T-helper 9 cell (primary cell): ENCODE data around the gene CDKN2B.
A peak's percentile ranks its signal among the peaks of the same experiment; 100 is the strongest.
"Not testable (repeated sequence)": the region's sequence is repeated elsewhere in the genome, so short reads cannot be mapped to it uniquely, and the experiment has no call there.

Source experiments
- DNase-seq: peaks from one replicate; pipeline ENCODE4 v3.0.0-alpha.2; 2020
- total RNA-seq, 2 donors: gene quantifications; one replicate each; lab custom pipeline; 2026; lab: John Stamatoyannopoulos, UW

The CDKN2B gene, protein sequence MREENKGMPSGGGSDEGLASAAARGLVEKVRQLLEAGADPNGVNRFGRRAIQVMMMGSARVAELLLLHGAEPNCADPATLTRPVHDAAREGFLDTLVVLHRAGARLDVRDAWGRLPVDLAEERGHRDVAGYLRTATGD
- total RNA-seq: 1.4 to 5.3 reads per million in 2 donors

DNA sequence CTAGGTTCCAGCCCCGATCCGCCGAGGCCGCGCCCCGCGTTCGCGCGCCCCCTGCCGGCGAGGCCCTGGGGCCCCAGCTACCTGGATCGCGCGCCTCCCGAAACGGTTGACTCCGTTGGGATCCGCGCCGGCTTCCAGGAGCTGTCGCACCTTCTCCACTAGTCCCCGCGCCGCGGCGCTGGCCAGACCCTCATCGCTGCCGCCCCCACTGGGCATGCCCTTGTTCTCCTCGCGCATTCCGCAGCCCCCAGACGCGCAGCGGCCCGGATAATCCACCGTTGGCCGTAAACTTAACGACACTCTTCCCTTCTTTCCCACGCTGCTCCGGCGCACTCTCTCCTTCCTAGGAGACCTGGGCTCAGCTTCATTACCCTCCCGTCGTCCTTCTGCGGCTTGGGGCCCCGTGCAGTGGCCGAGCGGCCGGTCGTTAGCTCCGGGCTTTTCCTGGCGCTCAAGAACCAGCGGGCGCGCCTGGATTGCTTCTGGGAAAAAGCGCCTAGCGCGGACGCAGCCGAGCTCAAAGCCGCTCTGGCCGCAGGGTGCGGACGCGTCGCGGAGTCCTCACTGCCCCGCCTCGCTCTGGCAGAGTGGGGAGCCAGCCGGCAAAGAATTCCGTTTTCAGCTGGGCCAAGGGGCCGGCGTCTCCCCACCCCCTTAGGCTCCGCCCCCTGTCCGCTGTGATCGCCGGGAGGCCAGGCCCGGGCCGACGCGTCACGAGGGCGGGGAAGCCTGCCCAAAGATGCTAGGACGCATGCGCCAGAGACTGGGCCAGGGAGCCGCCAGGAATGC lies at the start of gene CDKN2B:
Gene CDKN2B, minus strand, starts transcription at position 589 of the 789 bp plus-strand sequence. Its CDS starts 352 bp downstream, at position 237.
- DNase-seq: peak; percentile 63

DNA sequence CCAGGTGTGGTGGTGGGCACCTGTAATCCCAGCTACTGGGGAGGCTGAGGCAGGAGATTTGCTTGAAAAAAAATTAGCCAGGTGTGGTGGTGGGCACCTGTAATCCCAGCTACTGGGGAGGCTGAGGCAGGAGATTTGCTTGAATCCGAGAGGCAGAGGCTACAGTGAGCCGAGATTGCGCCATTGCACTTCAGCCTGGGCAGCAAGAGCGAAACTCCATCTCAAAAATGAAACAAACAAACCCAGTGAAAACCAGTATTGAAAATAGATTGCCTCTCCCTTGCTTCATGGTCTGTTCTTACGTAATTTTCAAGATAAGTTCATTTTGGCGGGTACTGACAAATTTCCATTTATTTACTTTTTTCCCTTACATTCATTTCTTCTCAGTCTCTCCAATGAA lies 48.9 kb upstream of the CDKN2B start:
- DNase-seq: not testable (repeated sequence)

DNA sequence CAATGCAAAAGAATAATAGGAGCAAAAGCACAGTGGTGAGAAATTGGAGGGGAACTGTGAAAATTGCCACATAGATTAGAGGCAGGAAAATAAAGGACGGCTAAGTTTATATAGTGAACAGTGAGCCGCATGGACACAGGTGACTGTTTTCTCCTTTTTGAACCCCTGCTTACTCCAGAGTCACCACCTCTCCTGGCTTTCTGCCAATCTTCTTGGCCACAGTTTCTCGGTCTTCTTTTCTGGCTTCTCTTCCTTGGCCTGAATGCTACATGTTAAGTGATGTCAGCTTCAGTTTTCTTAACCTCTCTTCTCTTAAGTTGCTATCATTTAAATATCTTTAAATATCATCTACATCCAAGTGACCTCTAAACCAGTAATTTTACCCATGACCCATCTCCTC lies 47.3 kb upstream of the CDKN2B start:
- no peak for DNase-seq

DNA sequence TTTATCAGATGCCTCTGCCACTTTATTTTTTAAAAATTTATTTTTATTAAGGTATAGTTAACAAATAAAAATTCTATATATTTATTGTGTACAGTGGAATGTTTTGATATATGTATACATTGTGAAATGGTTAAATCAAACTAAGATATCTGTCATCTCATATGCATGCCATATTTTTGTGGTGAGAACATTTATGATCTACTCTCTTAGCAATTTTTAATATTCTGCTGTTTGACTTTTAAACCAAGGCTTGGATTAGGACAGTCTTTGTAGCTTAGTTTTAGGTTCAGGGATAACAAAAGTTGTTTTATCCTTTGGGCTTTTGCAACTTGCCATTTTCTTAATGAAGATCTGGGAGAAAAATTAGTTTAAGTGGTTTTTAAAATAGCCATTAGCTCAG lies 46.0 kb upstream of the CDKN2B start:
- DNase-seq: no peak

DNA sequence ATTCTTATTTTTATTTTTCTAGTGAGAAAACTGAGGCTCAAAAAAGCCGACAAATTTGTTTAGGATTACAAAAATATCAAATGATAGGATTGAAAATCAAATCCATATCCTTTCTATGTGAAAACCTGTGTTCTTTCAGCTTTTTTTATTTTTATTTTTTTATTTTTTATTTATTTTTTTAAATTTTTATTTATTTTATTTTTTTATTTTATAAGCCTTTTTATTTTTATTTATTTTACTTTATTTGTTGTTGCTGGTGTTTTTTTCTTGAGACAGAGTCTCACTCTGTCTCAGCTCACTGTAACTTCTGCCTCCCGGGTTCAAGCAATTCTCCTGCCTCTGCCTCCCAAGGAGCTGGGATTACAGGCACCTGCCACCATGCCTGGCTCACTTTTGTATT lies 45.4 kb upstream of the CDKN2B start:
- no peak for DNase-seq

DNA sequence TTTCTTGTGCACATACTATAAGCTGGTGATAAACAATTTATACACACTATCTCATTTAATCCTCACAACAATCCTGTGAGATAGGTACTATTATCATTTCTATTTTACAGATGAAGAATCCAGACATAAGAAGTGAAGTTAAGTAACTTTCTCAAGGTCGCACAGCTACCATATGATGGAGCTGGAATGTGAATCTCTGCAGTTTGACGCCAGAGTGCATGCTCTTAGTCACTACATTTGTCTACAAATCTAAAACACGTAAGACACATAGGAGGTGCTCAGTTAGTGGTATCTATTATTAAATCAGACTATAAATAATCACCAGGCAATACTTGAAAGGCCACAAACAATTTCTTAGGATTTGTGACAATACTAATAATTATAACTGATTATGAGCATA lies 45.0 kb upstream of the CDKN2B start:
- no peak for DNase-seq

DNA sequence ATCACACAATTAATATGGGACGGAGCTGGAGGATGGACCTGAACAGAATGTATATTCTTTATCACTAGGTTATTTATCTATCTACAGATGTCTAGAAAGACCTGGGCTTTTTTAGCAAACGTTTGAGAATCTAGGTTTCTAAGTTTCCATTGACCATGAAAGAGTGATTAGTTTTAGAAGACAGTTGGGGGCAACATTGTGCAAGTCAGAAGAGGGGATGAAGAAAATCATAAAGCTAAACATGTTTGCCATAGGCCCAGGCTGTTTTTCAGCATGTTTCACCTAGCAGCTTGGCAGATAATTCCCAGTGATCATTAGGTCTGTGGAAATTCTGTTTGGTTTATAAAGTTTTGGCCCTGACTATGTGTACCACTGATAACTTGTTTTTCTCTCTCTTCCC lies 44.1 kb upstream of the CDKN2B start:
- DNase-seq: no peak

DNA sequence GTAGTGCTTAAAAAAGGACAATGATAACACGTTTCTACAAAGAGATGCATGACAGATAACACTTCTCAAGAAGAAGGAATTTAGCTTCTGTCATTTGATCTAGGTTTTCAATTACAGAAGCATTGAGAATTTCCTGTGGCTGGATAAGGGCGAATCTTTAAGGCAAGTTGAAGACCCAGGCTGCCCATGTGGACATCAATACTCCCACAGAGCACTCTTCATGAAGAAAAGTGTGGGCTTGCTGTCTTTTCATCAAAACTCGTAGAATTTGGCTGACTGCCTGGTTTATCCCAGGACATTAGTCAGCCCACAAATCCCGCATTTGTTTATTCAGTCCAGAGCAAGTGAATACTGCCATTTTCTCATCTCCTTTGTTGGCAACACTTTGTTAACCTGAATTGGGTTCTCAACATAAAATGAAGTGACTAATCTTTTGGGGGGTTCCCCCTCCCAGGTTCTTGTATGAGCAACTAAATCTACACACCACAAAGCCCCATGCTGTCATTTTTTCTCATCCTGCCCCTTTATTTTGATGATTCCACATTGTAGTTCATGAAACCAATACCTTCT lies 43.4 kb upstream of the CDKN2B start:
- no peak for DNase-seq

DNA sequence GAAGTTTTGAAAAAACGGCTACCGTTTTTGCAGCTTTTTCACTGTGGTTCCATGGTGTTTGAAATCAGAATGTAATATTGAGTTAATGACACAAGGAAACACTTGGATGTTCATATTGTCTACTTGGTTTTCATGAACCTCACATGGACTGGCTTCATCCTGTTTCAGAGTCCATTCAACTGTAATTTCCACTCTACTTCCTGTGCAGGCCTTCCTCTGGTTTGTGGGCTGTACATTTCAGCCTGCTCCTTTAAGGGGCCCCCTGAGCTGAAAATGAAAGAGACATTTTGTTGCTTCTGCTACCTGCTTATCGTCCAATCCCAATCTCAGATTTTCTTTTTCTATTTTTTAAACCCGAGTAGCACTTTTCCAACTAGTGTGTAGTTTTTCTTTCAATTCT lies 41.8 kb upstream of the CDKN2B start:
- no peak for DNase-seq

DNA sequence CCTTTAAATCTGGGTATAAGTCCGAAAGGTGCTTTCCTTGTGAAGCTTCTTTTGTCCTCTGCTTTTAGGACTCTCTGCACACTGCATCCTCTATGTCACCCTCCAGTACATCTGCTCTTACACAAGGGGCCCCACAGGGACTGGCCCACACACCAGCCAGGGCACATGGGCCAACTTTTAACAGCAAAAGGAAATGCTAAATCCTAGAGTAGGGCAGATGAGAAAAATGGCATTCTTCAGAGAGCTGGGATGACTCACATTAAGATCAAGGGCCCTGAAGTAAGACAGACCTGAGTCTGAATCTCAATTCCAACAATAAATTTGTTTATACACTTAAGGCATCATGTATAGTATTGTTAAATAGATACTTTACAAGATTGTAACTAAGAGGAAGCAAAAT lies 40.3 kb upstream of the CDKN2B start:
- no peak for DNase-seq

DNA sequence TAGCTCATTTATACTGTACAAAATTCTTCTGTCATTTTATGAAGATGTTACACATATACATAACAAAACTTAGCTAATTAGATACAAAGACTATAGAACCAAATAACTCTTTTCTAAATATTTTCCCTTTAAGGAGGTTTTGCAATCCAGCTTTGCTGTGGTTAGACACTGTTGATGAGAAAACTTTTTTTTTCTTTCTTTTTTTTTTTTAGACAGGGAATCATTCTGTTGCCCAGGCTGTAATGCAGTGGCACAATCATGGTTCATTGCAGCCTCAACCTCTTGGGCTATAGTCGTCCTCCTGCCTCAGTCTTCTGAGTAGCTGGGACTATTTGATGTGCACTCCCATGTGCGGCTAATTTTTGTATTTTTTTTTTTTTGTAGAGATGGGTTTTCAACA lies 38.5 kb upstream of the CDKN2B start:
- no peak for DNase-seq

DNA sequence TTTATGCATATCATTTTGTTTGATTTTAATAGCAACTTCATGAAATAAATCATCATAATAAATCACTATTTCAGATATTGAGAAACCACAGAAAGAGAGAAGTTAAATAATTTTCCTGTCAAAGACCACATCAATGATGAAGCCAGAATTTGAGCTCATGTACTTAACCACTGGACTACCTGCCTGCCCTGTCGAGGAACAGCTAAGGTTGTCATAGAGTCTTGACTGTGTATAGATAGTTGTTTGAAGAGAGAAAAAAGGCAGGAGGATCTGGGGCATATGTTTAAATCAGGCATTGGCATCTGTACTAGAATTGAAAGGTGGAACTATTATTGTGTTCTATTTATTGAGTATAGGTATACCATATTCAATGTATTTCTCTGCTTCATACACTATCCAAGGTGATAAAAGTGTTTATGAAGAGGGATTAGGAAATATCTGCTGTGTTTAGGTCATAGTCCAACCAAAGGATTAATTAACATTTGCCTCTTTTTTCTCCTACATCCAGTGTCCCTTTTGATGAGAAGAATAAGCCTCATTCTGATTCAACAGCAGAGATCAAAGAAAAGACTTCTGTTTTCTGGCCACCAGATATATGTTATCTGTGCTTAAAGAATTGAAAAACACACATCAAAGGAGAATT lies 37.3 kb upstream of the CDKN2B start:
- DNase-seq: no peak

DNA sequence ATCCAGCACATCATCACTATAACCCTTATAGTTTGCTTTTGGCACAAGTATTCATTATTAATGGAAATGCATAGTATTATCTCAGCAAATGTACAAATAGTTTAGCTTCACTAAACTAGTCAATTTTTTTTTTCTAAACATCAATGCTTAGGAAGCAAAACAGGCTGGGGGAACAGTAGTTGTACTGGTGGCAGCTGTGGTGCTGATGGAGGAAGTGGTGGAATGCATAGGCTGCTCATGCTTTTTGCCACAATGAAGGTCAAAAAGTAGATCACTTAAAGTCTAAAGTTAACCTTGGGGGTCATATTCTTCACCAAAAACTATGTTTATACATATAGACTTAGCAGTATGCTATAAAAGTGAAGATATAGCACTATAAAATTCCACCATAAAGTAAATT lies 36.3 kb upstream of the CDKN2B start:
- no peak for DNase-seq

DNA sequence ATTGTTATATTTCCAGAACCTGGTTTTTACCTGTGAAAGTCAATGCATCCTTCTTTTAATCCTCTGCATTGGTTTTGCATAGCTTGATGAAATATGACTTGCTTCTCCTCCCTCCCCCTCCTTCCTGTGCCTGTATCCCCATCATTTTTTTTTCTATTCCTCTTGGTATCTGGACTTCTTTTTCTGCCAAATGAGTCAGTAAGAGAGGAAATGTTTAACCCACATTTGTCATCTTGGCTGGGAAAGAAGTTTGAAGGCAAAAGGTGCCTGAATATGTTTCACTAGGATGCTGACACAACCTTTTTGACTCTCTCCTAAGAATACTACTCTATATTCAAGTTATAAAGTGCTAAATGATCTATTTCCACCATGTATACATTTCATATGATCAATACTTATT lies 35.5 kb upstream of the CDKN2B start:
- DNase-seq: no peak

DNA sequence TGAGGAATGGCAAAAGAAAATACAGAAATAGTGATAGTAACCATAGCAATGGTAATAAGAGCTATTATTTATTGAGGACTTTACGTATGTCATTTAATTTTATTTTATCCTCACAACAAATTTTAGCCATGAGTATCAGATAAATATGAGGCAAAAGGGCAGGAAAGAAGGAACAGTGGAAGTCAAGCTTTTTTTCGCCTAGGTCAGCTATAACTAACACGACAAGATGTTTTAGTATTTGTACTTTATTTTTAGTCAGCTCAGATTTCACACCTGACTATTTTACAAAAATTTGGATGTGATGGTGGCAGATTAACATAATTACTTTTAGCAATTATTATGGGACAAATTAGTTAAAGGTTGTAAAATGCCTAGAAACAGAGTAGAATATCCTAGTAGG lies 34.8 kb upstream of the CDKN2B start:
- no peak for DNase-seq

DNA sequence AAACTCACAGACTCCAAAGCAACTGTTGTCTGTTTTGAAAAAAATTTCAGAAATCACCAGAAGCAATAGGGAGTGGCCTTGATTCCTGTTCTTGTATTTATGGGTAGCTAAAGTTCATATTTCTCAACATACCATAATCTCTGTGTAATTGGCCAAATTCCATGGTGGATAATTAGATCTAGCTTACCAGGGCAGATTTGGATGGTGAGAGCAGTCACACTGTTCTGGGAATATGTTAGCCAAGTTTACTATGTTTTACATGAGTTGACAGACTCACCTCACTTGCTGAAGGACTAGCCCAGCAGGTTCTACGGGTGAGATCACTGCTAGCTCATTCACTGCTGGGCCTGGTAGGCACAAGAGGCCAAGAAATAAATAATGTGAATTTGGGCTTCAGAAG lies 32.7 kb upstream of the CDKN2B start:
- no peak for DNase-seq

DNA sequence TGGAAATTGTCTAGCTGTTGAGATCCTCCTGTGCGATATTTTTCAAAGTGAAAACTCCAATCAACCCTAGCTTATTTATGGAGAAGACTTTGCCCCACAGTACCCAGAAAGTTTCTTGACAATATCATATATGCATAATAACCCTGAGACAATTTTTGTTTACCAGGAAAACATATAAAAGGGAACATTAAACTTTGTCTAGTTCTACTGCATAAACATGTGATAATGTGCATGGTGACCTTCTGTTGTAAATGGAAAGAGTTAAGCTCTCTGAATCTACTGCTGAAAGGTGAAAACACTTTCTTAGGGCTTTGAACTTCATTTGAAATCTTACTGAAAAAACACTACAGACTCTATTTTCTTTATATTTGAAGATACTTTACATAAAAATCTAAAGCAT lies 32.2 kb upstream of the CDKN2B start:
- no peak for DNase-seq

DNA sequence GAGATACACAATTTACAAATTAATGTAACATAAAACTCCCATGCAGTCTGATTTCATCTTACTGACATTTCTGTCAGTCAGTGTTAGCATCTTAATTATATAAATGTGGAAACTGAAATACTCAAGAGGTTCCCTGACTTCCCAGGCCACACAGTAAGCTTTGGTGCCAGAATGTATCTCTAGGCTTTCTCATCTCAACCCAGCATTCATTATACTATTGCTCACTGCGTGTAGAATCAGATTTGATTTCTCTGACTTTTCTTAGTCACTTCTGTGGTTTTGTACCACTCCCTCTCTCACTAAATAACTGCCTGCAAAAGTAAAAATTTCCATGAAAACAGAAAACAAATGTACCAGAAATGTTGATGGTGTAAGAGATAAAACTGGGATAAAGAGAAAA lies 31.7 kb upstream of the CDKN2B start:
- no peak for DNase-seq

DNA sequence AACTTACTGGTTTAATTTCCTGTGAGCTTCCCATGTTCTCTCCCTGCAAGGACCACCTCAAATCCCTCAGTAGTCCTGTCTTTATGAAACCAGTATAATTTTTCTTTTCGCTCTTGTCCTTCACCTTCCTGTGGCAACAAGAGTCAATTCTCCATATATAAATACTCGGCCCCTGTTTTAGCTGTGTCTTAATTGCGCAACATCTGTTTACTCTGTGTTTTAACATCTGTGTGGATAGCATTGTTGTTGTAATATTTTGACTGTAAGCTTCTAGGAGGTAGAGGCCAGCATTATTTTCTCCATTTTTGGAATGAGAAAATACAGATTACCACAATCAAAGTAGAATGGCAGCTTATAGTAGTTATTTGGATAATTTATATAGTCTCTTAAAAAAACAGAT lies 30.2 kb upstream of the CDKN2B start:
- no peak for DNase-seq

DNA sequence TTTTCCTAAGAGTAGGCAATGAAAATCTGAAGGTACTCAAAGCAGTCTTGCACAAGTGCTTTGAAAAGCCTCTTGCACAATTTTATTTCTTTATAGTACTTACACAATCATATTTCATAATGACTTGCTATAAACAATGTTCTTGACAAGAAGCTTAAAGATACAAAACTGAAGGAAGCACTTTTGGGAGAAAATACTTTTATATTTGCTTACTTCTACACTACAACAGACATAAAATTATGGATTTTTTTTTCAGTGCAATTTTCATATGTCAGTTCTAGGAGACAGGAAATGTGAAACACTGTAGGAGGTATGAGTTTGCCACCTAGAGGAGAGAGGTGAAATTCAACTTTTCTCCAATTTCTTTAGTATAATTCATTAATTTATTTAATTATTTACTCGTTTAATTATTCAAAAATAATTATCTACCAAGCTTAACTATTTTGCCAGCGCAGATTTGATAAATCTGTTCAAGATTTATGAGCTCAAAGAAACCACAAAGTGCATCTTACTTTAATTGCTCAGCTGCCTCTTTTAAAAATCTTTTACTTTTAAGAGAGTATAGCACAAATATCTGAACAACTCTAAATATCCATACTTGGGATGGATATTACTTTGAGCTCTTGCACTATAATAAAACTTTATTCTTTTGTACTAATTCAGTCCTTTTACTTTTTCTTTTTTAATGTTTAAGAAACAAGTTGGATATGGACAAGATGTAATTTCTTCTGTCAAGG lies 29.0 kb upstream of the CDKN2B start:
- DNase-seq: no peak

DNA sequence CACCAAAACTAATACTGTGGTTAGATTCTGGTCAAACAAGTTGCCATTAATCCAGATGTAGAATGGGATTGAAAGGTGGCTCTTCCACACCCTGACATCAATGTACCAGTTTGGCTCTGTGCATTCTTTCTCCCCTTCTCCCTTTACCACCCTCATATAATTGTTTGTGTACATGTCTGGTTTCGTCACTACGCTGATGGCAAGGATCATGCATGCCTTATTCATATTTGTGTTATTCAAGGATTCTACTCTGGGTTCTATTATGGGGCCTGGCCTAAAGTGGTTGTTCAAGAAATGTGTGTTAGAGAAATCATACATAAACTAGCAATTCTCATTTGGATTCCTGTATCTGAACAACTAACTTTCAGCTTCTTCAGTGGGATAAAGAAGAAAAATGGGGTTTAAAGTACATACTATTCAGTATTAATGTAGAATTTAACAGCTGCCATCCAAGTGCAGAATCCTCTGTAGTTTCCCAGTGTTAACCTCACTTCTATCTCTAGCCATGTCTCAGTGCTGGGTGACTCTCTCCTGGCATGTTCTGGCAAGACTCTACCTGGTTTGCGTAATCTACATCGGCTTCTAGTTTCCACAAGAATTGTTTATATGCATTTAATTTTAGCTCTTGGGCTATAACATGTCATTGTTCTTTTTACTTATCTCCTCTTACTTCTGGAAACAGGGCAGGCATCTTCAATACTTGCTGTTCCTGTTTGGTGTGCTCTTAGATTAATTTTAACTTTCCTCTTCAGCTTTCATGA lies 27.9 kb upstream of the CDKN2B start:
- no peak for DNase-seq

DNA sequence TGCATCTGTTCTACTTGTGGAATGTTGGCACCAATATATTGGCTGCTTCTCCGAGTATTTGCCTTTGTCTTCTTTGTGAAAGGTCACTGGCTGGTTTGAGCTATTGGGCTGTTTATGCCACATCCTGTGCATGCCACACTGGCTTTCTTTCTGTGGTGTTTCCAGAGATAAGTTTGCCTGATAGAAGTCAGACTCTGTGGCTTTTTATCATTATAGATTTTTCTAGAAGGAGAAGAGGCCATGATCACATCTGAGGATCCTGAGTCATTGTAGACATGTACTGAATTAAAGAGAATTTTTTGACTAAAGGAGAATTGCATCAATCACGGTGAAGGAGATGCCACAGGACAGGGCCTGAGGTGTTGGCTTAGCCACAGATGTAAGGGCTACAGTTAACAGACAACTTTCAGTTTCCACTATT lies 26.5 kb upstream of the CDKN2B start:
- no peak for DNase-seq
